HTERT RPE-1 (cell line): ENCODE results near the gene MAP3K13.
"Not testable (repeated sequence)": the region's sequence is repeated elsewhere in the genome, so short reads cannot be mapped to it uniquely, and the experiment has no call there.

Experiments used
- in situ Hi-C: fragments of 300-500 bp; cut with MboI; formaldehyde crosslinking; loops from 4 replicates; pipeline ENCODE4 v1.14.3; 2020; ENCODE audit warnings: low sequenced_read_pairs

MAP3K13 gene

DNA sequence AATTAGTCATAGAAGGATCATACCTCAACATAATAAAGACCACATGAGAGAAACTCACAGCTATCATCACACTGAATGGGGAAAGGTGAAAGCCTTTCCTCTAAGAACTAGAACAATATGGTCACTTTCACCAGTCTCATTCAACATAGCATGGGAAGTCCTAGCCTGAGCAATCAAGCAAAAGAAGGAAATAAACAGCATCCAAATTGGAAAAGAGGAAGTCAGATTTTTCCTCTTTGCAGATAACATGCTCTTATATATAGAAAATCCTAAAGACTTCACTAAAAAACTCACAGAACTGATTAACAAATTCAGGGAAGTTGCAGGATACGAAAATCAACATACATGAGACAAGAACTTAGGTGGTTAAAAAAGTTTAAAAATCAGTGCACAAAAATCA lies 24.7 kb downstream of the MAP3K13 start:
- in situ Hi-C loops = no loop called here

DNA sequence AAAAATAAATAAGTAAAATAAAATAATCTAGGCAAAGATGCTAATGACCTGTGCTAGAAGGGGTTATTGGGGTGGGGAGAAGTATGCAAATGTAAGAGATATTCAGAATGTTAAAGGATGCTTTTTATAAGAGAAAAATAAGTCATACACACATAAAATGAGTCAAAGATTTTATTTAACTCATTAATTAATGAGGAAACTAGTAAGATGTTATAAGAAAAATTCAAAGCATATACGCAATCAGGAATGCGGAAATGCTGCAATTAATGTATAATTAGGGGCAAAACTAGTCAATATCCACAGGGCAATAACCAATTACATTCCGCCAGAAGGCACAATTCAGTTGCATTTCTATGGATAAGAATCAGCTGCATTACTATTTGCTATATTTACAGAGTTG lies 30.1 kb downstream of the MAP3K13 start:
- in situ Hi-C loops = no loop called here

DNA sequence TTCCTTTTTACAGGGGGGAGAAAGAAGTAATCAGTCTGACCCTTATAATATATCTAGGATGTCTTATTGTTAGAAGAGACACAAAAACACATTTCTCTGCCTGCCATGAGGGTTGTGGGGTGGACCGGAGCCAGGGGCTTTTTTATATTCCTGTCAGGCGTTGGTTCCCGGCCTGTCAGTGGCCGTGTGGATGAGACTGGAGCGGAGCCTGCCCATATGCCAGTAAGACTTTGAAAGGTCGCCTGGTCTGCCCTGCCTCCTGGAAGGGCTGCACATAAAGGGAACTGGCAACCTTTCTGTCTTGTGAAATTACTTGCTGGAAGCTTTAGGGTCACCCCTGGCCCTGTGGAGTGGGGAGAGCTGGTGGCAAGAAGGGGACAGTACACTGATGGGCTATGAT lies 34.7 kb downstream of the MAP3K13 start:
- in situ Hi-C loops = no loop called here

DNA sequence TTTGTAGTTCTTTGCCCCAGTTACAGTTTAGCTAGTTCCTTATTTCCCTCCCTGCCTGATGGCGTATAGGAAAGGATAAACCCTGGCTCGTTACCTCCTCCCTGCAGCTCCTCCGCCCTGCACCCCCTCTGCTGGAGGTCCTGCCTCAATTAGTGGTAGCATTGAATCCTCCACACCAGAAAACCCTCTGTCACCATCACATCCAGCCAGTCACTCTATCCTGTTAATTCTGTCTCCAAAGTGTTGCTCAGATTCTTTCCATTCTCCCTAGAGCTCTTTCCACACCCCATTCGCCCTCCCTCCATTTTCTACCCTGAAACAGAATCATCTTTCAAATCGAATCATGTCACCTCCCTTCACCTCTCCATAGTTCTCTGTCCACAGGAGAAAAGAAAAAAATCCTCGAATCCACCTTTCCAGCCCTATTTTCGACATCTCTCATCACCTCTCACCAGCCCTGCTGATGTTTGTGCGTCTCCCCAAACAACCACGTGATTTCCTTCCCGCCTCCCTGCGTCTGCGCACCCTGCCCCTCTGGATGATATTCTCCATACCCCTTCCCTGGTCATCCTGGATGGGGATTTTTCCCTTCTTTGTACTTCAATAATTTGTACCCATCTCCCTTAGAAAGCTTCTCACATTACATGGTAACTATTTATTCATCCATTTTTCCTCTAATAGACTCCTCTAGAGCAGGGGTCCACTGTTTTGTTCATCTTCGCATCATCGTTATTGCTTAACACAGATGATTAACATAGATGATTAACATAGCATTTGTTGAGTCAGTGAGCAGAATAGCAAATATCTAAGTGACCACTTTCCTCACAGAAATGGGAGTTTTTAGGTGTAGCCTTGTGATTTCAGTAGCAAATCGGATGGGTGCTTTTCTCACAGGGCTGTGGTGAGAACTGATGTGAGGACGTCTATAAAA lies 37.1 kb downstream of the MAP3K13 start:
- in situ Hi-C loops = no loop called here

DNA sequence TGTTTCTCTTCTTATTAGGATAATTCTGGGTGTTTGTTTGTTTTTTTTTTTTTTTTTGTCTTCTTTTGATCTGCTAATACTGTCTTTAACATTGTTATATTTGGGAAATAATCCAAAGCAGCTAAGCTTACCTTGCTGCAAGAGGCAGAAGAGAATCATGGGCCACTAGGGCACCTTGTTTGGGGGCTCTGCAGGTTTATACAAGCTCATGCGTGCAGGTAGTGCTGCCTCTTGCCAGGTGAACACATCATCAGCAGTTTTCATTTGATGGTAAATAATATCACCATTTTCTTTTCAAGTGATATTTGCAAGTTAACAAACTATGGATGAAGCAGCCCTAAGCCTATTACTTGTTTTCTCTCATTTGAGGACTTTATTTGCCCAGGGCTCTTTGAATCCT lies 37.9 kb downstream of the MAP3K13 start:
- in situ Hi-C loops = no loop called here

DNA sequence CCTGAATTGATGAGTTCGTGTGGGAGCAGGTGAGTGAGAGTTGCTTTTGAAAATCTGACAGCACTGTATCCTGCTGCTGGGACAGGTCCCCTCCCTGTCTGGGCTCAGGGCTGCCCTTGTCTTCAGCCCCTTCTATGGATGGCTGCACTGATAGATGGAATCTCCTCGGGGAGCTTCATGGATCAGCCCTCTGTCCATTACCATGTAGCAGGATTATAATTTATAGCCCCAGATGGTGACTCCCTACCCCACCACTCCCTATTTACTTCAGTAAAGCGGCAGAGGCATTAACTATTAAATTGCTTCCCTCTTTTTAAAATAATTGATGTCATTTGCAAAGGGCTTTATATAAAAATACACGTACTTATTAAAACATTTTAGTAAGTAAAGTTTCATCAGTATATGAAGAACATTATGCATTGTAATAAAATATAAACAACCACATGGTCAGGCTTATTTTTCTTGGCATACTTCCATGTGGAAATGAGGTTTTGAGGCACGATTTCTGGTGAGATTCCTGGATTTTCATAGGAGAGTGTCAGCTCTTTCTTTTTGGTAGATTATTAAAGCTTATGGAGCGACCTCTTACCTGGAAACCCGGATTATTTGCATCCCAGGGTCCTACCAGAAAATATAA lies 38.5 kb downstream of the MAP3K13 start:
- in situ Hi-C loops = no loop called here

DNA sequence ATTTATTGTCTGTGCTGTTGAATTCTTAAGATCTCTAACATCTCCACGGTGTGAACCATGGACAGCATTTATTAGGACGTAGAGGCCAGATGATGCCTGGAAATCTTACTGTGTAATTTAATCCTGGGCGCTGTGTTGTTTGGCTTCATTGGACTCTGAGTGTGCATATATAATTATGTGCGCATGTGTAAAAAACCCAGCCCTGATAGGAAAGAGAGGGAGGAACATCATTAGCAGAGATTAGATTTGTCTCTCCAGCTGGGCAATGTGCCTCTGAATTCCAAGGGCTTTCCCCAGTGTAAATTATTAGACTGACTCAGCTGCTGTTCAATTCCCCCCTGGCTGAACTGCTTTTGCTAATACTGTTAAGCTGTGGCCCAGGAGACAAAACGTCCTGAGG lies 39.6 kb downstream of the MAP3K13 start:
- in situ Hi-C loops = no loop called here

DNA sequence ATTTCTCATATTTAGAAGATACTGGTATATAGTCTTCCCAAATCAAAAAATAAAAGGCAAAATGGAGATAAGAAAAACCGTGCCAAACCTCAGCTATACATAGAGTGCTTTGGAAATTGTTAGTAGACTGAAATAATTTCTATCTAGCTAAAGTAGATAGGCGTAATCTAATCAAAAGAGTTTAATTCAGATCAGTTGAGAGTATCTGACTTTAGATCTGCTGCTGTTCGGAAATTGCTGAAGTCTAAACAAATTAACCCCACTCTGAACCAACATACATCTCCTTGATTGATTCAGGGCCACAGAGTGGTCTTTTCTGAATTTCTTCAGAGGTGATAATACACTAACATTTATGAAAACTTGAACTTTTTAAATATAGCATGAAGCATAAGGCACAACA lies 40.1 kb downstream of the MAP3K13 start:
- in situ Hi-C loops = no loop called here

DNA sequence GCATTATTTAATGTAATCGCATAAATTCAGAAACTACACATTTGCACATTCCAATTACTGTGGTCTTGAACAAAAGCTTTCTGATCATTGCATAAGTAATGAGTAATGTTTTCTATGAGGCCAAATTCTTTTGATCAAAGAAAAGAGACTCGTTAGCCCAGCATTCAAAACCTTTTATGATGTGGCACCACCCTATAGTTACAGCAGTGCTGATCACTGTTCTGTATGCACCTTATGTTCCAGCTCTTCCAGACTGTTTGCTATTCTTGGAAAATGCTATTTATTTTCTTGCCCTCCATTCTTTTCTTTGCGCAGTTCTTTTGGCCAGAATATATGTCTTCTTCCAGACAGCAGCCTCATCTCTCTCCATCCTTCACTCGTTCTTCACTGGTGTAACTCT lies 42.3 kb downstream of the MAP3K13 start:
- in situ Hi-C loops = no loop called here

DNA sequence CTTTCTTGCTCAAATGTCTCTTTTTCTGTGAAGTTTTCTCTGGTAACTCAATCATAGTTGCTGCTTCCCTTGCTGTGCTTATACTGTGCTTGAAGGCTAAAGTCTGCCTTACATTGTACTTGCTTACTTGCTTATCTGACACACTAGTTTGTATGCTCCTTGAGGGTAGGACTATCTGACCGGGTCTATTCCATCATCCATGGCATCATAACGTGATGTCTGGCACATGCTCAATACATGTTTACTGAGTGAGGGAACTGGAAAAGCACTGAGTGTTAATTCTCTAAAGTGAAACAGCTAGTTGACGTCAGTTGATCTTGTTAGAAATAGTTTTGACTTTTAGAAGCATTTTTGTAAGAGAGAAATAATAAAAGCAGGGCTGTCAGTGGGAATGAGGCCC lies 42.7 kb downstream of the MAP3K13 start:
- in situ Hi-C loops = no loop called here

DNA sequence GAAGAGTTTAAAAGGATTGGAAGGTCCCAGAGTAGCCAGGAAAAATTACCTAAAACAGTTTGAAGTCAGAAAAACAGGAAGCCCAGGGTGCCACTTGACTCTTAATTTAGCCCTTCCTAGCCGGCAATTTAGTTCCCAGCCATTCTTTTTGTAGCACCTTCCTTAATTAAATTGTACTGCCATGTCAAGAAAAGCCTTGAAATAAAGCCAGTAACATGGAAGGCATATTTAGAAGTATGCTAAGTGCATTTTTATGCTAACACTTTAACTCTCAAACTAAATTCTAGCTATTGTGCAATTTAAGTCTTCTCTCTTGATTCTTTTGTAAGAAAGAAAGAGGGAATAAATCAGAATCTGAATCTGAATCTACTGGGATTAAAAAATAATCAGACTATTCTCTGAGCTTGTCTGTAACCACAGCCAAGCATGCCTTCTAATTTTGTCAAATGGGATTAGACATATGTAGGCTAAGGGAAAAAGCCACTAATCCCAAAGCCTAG lies 43.2 kb downstream of the MAP3K13 start:
- in situ Hi-C loops = no loop called here

DNA sequence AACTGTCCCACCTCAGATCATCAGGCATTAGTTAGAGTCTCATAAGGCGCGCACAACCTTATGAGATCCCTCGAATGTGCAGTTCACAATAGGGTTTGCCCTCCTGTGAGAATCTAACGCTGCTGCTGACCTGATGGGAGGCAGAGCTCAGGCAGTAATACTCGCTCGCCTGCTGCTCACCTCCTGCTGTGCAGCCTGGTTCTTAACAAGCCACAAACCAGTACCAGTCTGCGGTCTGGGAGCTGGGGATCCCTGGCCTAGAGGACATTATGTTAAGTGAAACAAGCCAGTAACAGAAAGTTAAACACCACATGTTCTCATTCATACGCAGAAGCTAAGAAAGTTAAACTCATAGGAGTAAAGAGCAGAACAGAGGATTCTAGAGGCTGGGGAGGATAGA lies 47.0 kb downstream of the MAP3K13 start:
- in situ Hi-C loops = no loop called here

DNA sequence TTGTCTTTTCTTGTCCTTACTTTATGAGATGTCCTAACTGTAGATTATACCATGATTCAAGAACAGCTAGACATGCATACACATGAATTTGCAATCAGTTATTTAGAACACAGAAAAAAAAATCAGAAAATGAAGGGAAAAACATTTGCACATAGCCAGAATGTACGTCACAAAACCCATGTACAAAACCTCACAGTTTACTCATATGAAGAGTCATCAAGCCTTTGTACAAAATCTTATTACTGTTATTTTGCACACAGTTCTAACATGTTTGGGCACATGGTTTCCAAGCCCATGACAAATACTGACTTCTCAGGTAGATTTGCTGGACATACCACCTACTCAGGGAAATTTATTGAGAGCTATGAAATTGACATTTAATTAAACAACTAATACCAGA lies 48.2 kb downstream of the MAP3K13 start:
- in situ Hi-C loops = no loop called here

DNA sequence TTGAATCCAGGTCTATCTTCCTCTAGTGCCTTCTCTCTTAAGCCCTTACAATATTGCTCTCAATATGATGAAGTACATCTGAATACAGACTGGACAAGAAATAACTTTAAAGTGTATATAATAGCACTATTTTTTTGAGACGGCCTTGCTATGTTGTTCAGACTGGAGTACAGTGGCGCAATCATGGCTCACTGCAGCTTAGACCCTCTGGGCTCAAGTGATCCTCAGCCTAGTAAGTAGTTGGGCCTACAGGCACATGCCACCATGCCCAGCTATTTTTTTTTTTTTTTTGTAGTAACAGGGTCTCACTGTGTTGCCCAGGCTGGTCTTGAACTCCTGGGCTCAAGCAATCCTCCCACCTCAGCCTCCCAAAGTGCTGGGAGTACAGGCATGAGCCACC lies 53.6 kb downstream of the MAP3K13 start:
- in situ Hi-C loops = no loop called here

DNA sequence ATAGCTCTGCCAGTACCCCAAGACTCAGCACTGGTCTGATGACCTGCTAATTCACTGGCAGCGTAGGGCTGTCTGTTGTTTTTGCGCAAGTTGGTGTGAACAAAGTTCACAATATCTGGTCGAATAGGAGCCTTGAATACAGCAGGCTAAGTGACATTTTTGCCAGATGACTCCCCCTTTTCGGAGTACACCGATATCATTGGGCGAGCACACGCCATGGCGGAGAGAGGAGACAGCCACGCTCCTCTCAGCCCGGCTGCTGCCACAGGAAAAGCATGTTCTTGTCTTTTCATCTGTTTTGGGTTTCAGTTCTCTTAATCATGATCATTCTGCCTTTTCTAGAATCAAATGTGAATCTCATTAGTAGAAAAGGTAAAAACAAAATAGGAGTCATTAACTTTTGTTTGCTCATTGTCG lies 55.6 kb downstream of the MAP3K13 start:
- in situ Hi-C loops = not testable (repeated sequence)

DNA sequence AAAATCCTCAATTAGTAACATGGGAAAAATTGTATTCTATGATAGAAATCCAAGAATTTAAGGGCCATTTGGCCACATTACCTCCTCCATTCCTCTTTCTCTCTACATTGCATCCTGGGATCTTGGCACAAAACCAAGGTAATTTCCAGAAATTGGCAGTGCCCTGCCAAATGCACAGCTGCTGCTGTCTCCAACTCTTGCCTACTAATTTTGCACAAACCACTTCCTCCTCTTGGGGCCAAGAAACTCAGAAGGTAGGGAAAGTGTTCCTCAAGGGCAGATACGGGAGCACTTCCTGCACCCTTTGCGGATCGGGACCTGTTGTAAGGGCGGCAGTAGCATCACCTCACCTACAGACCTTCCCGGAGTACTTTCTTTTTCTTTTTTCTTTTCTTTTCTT lies 57.8 kb downstream of the MAP3K13 start:
- in situ Hi-C loops = no loop called here

DNA sequence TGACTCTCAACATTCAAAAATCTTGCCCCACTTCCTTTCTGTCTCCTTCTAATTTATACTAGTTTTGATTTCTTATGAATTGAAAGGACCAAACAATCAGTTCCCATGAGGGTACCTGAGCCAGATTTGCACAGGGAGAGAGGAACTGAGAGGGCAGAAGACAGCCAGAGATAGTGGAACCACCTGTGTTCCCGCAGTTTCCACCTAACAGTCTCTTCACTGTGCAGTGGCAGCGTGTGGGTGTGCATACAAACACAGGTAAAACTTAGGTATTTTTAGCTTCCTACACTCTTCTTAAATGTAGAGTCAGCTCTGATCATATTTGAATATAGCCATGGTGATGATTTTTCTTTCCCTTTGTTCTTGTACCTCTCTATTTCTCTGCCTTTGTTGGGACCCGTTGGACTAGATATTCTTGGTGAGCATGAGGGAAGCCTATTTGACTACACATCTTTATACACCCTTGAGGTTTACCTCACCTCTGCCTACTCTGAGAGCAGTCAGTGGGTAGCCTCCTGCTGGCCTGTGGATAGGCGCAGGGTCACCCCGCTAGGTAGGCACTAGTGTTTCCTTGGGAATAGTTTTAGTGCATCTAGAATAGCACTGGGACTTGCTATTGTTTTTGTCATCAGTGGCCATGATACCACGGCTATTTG lies 58.8 kb downstream of the MAP3K13 start:
- in situ Hi-C loops = no loop called here

DNA sequence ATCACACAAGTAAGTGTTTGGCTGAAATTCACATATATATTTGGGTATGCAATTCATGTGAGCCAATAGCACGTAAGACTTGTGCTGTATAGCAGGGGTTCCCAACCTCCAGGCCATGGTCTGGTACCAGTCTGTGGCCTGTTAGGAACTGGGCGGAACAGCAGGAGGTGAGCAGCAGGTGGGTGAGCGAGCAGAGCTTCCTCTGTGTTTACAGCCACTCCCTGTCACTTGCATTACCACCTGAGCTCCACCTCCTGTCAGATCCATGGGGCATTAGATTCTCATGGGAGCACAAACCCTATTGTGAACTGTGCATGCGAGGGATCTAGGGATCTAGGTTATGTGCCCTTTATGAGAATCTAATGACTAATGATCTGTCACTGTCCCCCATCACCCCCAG lies 59.7 kb downstream of the MAP3K13 start:
- in situ Hi-C loops = no loop called here

DNA sequence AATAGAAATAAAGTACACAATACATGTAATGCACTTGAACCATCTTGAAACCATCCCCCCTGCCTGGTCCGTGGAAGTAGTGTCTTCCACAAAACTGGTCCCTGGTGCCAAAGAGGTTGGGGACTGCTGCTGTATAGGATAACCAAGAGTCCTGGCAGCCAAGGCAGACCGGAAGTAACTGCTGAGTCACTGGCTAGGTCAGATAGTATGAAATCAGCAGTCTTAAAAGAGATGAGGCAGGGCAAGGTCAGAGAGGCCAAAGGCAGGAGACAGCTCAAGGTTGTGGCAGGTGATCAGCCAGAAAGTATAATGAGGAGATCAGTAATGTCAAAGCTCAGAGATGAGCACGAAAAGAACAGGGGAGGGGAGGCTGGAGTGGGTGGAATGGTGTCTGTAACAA lies 60.2 kb downstream of the MAP3K13 start:
- in situ Hi-C loops = no loop called here

DNA sequence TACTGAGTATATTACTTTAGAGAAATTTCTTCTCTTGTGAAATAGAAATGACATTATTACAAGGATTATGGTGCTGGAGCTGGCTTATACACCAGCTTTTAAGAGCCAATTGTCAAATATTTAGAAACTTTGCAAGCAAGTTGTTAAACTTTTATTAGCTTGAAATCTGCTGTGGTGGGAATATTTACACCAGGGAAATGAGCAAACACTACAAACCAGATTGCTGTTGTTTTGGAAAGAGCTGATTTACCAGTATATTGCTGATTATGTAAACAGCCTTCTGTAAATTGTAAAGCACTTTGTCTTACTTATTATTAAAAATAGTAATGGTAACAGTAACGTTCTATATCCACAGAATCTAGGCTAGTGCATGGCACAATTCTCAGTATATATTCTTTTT lies 61.5 kb downstream of the MAP3K13 start:
- in situ Hi-C loops = no loop called here

DNA sequence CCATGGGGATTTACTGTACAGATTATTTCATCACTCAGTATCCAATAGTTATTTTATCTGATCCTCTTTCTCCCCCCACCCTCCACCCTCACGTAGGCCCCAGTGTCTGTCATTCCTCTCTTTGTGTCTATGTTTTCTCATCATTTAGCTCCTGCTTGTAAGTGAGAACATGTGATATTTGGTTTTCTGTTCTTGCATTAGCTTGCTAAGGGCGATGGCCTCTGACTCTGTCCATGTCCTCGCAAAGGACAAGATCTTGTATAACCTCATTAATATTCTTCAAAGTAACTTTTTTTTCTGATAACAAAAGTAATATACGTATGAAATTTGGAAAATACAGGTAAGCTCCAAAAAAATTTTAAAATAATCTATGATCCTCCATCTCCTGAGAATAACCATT lies 67.4 kb downstream of the MAP3K13 start:
- in situ Hi-C loops = no loop called here
